Lower leg skin (tissue), 3 donors: ENCODE results near the gene INPP5F.

Source experiments
- CTCF ChIP-seq, 3 donors: fragments of 450-650 bp; IDR thresholded peaks; one replicate each; pipeline ENCODE4 v1.5.1; 2016; ENCODE audit warnings: antibody characterized with exemption in 3 of 3, mild to moderate bottlenecking in 3 of 3, moderate library complexity in 2 of 3
- POLR2A ChIP-seq, 2 donors: fragments of 450-650 bp; IDR thresholded peaks; one replicate each; pipeline ENCODE4 v1.6.1; 2016 to 2017; ENCODE audit warnings: antibody characterized with exemption in 2 of 2, mild to moderate bottlenecking in 1 of 2, moderate library complexity in 1 of 2

- no peak for TF ChIP-seq CTCF (IDR thresholded peaks at IDR 0.05)
- no peak for TF ChIP-seq POLR2A (IDR thresholded peaks at IDR 0.05)
These were observed 132.2 kb downstream of the INPP5F start for GRCh38 chr10:119858063-119858462.
